Panc1 (cell line): ENCODE measurements around the gene CKLF. TPM values are rescaled to one million over a fixed set of nuclear protein-coding genes. Genes with fewer than 3 reads are reported as not detected.

ENCODE experiments used
- ATAC-seq: fragments of 200-7000 bp; cut with Tn5 transposase; 2 replicates; pipeline ENCODE4 v1.9.1; 2020; ENCODE audit warnings: mild to moderate bottlenecking, moderate library complexity
- BruUV-seq: library from RNA; stranded (reverse); fragments of 400-500 nt; replicated peaks from 2 replicates; lab custom pipeline; 2021; lab: Mats Ljungman, UMichigan
- CTCF ChIA-PET: fragments of 300-600 bp; sonication (Branson Sonifier 250); formaldehyde crosslinking; loops from one replicate; lab custom pipeline; 2022; ENCODE audit warnings: antibody characterized with exemption; lab: Charles Lee
- POLR2A ChIA-PET: fragments of 300-600 bp; sonication (Branson Sonifier 250); formaldehyde crosslinking; loops from one replicate; lab custom pipeline; 2022; ENCODE audit warnings: antibody characterized with exemption; lab: Charles Lee
- DNase-seq: peaks from one replicate; pipeline ENCODE4 v3.0.0-alpha.2; 2010; ENCODE audit warnings: low read depth, low spot score
- H3K27ac ChIP-seq: 2 replicates; pipeline ENCODE4 v1.5.1; 2011; ENCODE audit warnings: mild to moderate bottlenecking, low read length, inconsistent platforms
- H3K27me3 ChIP-seq: fragments of 200-500 bp; sonication (Bioruptor generic); 2 replicates; pipeline ENCODE4 v1.6.0; 2014; ENCODE audit warnings: low read length, inconsistent platforms; ENCODE audit not compliant: control insufficient read depth, insufficient read depth
- H3K36me3 ChIP-seq: fragments of 200-500 bp; sonication (Bioruptor generic); 2 replicates; pipeline ENCODE4 v1.5.1; 2014; ENCODE audit warnings: inconsistent platforms, mild to moderate bottlenecking, low read length, moderate library complexity; ENCODE audit not compliant: control insufficient read depth, insufficient read depth
- H3K4me1 ChIP-seq: 2 replicates; pipeline ENCODE4 v1.5.1; 2011; ENCODE audit warnings: inconsistent platforms, mild to moderate bottlenecking, low read length, moderate library complexity; ENCODE audit not compliant: control insufficient read depth, insufficient read depth
- H3K4me3 ChIP-seq, 2 experiments: 2 replicates each; pipeline ENCODE4 v1.5.1; 2011 to 2012; ENCODE audit warnings: low read depth in 2 of 2, low read length in 2 of 2, mild to moderate bottlenecking in 2 of 2, inconsistent platforms in 1 of 2, moderate library complexity in 1 of 2
- H3K9me3 ChIP-seq: fragments of 200-500 bp; sonication (Bioruptor generic); 2 replicates; pipeline ENCODE4 v1.5.1; 2014; ENCODE audit warnings: low read depth, mild to moderate bottlenecking, inconsistent platforms, low read length, moderate library complexity; ENCODE audit not compliant: control insufficient read depth, insufficient read depth
- CTCF ChIP-seq: fragments of 450-650 bp; IDR thresholded peaks from 2 replicates; pipeline ENCODE4 v1.5.1; 2017; ENCODE audit warnings: mild to moderate bottlenecking
- POLR2AphosphoS5 ChIP-seq: IDR thresholded peaks from 2 replicates; pipeline ENCODE4 v1.6.1; 2012; ENCODE audit warnings: mild to moderate bottlenecking, low read depth, low read length, moderate library complexity
- REST ChIP-seq, 2 experiments: IDR thresholded peaks; 2 replicates each; pipeline ENCODE4 v1.6.1; 2011 to 2012; ENCODE audit warnings: low read depth in 2 of 2, control low read depth in 1 of 2, low read length in 1 of 2, mild to moderate bottlenecking in 1 of 2, moderate library complexity in 1 of 2; ENCODE audit not compliant: insufficient read depth in 1 of 2
- SIN3A ChIP-seq: IDR thresholded peaks from 2 replicates; pipeline ENCODE4 v1.6.1; 2012; ENCODE audit warnings: low read depth, mild to moderate bottlenecking, low read length, moderate library complexity, borderline replicate concordance; ENCODE audit not compliant: insufficient read depth
- TCF7L2 ChIP-seq: IDR thresholded peaks from 2 replicates; pipeline ENCODE4 v1.6.1; 2011; ENCODE audit warnings: mild to moderate bottlenecking, low read depth, low read length, inconsistent platforms
- in situ Hi-C: cut with HindIII; loops from 2 replicates; pipeline ENCODE4 v1.10.0; 2016; ENCODE audit warnings: low sequenced_read_pairs, low pct_unique_long_range_greater_than_20kb
- intact Hi-C: fragments of 100-400 bp; cut with micrococcal nuclease; formaldehyde crosslinking; loops from one replicate; pipeline ENCODE4 v1.10.0; 2022; ENCODE audit not compliant: unreplicated experiment
- total RNA-seq: library from RNA; stranded (reverse); gene quantifications from one replicate; pipeline ENCODE4 v1.2.1, GENCODE V29; 2021; ENCODE audit not compliant: unreplicated experiment

CKLF gene
- total RNA-seq, 1 experiment from 2014 or later, result 88.1 TPM

DNA sequence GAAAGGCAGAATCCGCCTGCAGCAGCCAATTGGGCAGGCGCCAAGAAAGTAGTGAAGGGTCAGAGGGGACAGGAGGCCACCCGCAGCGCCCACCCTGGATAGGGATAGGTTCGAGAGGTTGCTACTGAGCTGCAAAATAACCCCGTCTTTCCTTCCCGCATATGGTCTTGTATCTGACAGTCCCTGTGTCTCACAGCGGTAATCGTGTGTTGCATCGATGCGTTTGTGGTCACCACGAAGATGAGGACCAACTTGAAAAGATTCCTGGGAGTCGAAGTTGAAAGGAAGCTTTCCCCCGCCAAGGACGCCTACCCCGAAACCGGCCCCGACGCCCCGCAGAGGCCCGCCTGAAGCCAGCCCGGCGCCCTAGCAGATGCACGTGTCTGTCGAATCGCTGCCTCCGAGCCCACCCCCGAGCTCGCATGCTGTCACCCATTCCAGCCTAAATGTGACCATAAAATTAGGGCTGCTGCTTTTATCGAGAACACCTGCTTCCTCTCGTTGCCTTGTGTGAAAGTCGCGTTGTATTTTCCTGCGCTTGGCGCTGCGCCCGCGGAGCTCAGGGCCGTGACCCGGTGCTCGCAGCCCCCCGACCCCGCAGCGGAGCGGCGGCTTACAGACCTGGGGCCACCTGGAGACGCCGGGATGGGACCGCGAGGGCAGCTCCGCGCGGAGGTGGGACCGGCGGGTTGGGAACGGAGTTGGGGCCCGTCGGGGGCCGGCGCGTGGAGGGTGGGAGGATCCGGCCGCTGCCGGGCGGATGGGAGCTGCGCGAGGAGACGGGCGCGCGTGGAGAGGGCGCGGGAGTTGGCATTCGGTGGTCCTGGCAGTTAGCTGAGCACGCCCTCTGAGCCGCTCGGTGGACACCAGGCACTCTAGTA lies 26.5 kb downstream of the CKLF start, which contains the start of gene CMTM2:
CMTM2 (plus strand) TSS at position 813 of the 881 bp plus-strand sequence. CDS start 145 bp downstream, outside the sequence.
- Histone ChIP-seq H3K4me1 (no peaks in the 10 kb centered on the region), H3K27me3 (no peaks in the 10 kb centered on the region), H3K9me3 (no peaks in the 10 kb centered on the region), H3K36me3 (no peaks in the 10 kb centered on the region), H3K27ac (no peak within 1 kb of the TSS), H3K4me3 (no peak within 1 kb of the TSS)
- POLR2A ChIA-PET, result no interaction called here
- intact Hi-C loops (no loop called here), in situ Hi-C loops (no loop called here)
- no peak for TF ChIP-seq POLR2AphosphoS5
- no peak for TF ChIP-seq TCF7L2
- TF ChIP-seq SIN3A, result no peak
- no peak for TF ChIP-seq REST (IDR thresholded peaks at IDR 0.05; ENCODE audit: insufficient read depth in 1 of 2, low read depth in 2 of 2, low read length in 1 of 2)
- TF ChIP-seq CTCF, result no peak
- BruUV-seq, result no TSS peak
- ATAC-seq (no peak), DNase-seq (no peak)
- CTCF ChIA-PET, result no interaction called here

DNA sequence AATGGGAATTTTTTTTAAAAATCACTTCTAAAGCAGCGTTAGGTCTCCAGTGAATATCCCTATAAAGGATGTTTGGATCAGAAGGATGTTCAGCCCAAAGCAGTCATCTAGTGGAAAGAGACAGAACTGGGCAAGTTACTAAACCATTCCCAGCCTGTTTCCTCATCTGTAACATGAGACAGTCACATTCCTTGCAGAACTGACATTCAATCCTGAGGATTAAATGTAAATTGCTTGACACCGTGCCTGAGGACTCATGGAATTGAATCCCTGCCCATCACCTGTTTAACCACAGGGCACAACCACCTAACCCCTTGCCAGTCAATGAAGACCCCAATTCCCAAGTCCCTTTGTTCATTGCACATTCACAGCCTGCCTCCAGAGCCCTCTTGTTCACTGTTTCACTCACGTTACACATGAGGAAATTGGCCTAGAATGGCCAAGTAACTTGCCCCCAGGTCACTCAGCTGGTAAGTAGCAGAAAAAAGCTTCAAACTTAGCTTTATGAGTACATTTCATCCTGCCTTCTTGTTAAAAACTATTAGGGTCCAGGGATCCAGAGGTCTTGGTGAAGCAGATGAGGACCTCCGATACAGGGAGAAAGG lies 28.3 kb downstream of the CKLF start:
- in situ Hi-C loops, result no loop called here

More for the DNA sequence above, 28.3 kb downstream of the CKLF start:
- Histone ChIP-seq H3K9me3 (no peaks in the 10 kb centered on the region), H3K27ac (no peak overlapping the region), H3K4me3 (no peak overlapping the region), H3K4me1 (no peaks in the 10 kb centered on the region), H3K27me3 (no peaks in the 10 kb centered on the region), H3K36me3 (no peaks in the 10 kb centered on the region)
- DNase-seq, result no peak
- ChIA-PET POLR2A (no interaction called here), CTCF (no interaction called here)
- TF ChIP-seq SIN3A, result no peak
- no peak for ATAC-seq
- no TSS peak for BruUV-seq
- intact Hi-C loops, result no loop called here
